HCT116 (cell line): Measurements from ENCODE around the gene SERPINB13. TPM values are rescaled to one million over a fixed set of nuclear protein-coding genes. Genes with fewer than 3 reads are reported as not detected.

Experiments used
- ATAC-seq: fragments of 200-7000 bp; cut with Tn5 transposase; 2 replicates; pipeline ENCODE4 v1.9.1; 2020; ENCODE audit warnings: mild to moderate bottlenecking, moderate library complexity
- BruUV-seq: library from RNA; stranded (reverse); fragments of 400-500 nt; replicated peaks from 2 replicates; lab custom pipeline; 2021; lab: Mats Ljungman, UMichigan
- CTCF ChIA-PET: fragments of 300-600 bp; sonication (Branson Sonifier 250); formaldehyde crosslinking; loops from one replicate; lab custom pipeline; 2021; ENCODE audit warnings: antibody characterized with exemption; lab: Charles Lee
- POLR2A ChIA-PET: fragments of 300-600, 350-600 bp; sonication (Branson Sonifier 250); formaldehyde crosslinking; loops from one replicate; lab custom pipeline; 2021; ENCODE audit warnings: antibody characterized with exemption; lab: Charles Lee
- RAD21 ChIA-PET, 2 experiments: fragments of 300-600 bp; sonication (Branson Sonifier 250); formaldehyde crosslinking; loops; one replicate each; lab custom pipeline; 2023; ENCODE audit warnings: low total read pairs in 2 of 2; ENCODE audit not compliant: uncharacterized antibody in 2 of 2, unreplicated experiment in 2 of 2, low non-redundant PET in 1 of 2; lab: Charles Lee
- DNase-seq: peaks from one replicate; pipeline ENCODE4 v3.0.0-alpha.2; 2010; ENCODE audit warnings: low read depth, low spot score
- H2AFZ ChIP-seq: fragments of 200-600 bp; shearing (Covaris generic), sonication (generic); 2 replicates; pipeline ENCODE4 v1.6.1; 2017; ENCODE audit warnings: low read depth, mixed run types, mixed read lengths, antibody characterized with exemption, low read length; ENCODE audit not compliant: poor library complexity, severe bottlenecking
- H3K27ac ChIP-seq: 2 replicates; pipeline ENCODE4 v1.5.1; 2012; ENCODE audit warnings: low read depth, low read length
- H3K27me3 ChIP-seq: fragments of 200-600 bp; sonication (generic); 2 replicates; pipeline ENCODE4 v1.6.1; 2016; ENCODE audit warnings: mixed run types, low read length, mixed read lengths; ENCODE audit not compliant: insufficient read depth
- H3K36me3 ChIP-seq, 2 experiments: fragments of 200-500 bp in 1 of 2; fragments of 200-600 bp in 1 of 2; sonication (Bioruptor generic) in 1 of 2; sonication (generic) in 1 of 2; 2 replicates each; pipeline versions ENCODE4 v1.5.1 to v1.6.1; 2014 to 2016; ENCODE audit warnings: low read length in 2 of 2, inconsistent platforms in 1 of 2, mixed read lengths in 1 of 2, mixed run types in 1 of 2; ENCODE audit not compliant: insufficient read depth in 2 of 2, control insufficient read depth in 1 of 2
- H3K4me1 ChIP-seq, 2 experiments: fragments of 200-600 bp in 1 of 2; sonication (generic) in 1 of 2; 2 replicates each; pipeline versions ENCODE4 v1.5.1 to v1.6.1; 2012 to 2017; ENCODE audit warnings: low read length in 2 of 2, inconsistent platforms in 1 of 2, mild to moderate bottlenecking in 1 of 2, mixed read lengths in 1 of 2, mixed run types in 1 of 2, moderate library complexity in 1 of 2; ENCODE audit not compliant: insufficient read depth in 2 of 2, control insufficient read depth in 1 of 2
- H3K4me2 ChIP-seq: fragments of 200-600 bp; sonication (generic); 2 replicates; pipeline ENCODE4 v1.6.1; 2017; ENCODE audit warnings: mixed run types, low read length, mixed read lengths
- H3K4me3 ChIP-seq, 2 experiments: fragments of 200-600 bp in 1 of 2; sonication (generic) in 1 of 2; replicated peaks in 1 of 2; 2 replicates each; pipeline ENCODE4 v1.5.1; 2011 to 2016; ENCODE audit warnings: low read length in 2 of 2, control low read depth in 1 of 2, low read depth in 1 of 2, mild to moderate bottlenecking in 1 of 2, mixed read lengths in 1 of 2, mixed run types in 1 of 2
- H3K79me2 ChIP-seq: fragments of 200-600 bp; sonication (generic); 2 replicates; pipeline ENCODE4 v1.6.1; 2017; ENCODE audit warnings: mild to moderate bottlenecking, mixed run types, low read length, moderate library complexity, mixed read lengths; ENCODE audit not compliant: insufficient read depth
- H3K9ac ChIP-seq: fragments of 200-600 bp; sonication (generic); 2 replicates; pipeline ENCODE4 v1.6.1; 2016; ENCODE audit warnings: low read length, mixed read lengths
- H3K9me2 ChIP-seq: fragments of 200-600 bp; sonication (generic), shearing (Covaris generic); 2 replicates; pipeline ENCODE4 v1.6.1; 2017; ENCODE audit warnings: mixed run types, mild to moderate bottlenecking, moderate library complexity; ENCODE audit not compliant: insufficient read depth
- H3K9me3 ChIP-seq, 2 experiments: fragments of 200-500 bp in 1 of 2; fragments of 200-600 bp in 1 of 2; sonication (Bioruptor generic) in 1 of 2; sonication (generic) in 1 of 2; 2 replicates each; pipeline ENCODE4 v1.6.1; 2014 to 2017; ENCODE audit warnings: low read length in 2 of 2, mixed read lengths in 2 of 2, inconsistent platforms in 1 of 2, low read depth in 1 of 2, mild to moderate bottlenecking in 1 of 2, mixed run types in 1 of 2, moderate library complexity in 1 of 2; ENCODE audit not compliant: control insufficient read depth in 1 of 2, insufficient read depth in 1 of 2
- H4K20me1 ChIP-seq: fragments of 200-600 bp; sonication (generic), shearing (Covaris generic); 2 replicates; pipeline ENCODE4 v1.6.1; 2017; ENCODE audit warnings: mixed run types, mild to moderate bottlenecking, moderate library complexity; ENCODE audit not compliant: insufficient read depth
- CBX3 ChIP-seq: IDR thresholded peaks from 2 replicates; pipeline ENCODE4 v1.6.1; 2012; ENCODE audit warnings: low read depth
- CEBPB ChIP-seq: IDR thresholded peaks from 2 replicates; pipeline ENCODE4 v1.6.1; 2012; ENCODE audit warnings: low read depth
- CTCF ChIP-seq, 3 experiments: fragments of 200-600 bp in 1 of 3; sonication (generic) in 1 of 3; IDR thresholded peaks in 2 of 3; conservative IDR thresholded peaks in 1 of 3; 2 replicates each; pipeline ENCODE4 v1.5.1; 2012 to 2017; ENCODE audit warnings: low read depth in 2 of 3, low read length in 2 of 3, antibody characterized with exemption in 1 of 3, borderline replicate concordance in 1 of 3, control low read depth in 1 of 3, mild to moderate bottlenecking in 1 of 3, mixed read lengths in 1 of 3, mixed run types in 1 of 3, moderate library complexity in 1 of 3; ENCODE audit not compliant: insufficient read depth in 1 of 3
- EGR1 ChIP-seq: IDR thresholded peaks from 2 replicates; pipeline ENCODE4 v1.6.1; 2012; ENCODE audit warnings: low read depth
- ELF1 ChIP-seq: IDR thresholded peaks from 2 replicates; pipeline ENCODE4 v1.6.1; 2012; ENCODE audit warnings: low read depth, borderline replicate concordance
- EZH2 ChIP-seq: fragments of 200-600 bp; sonication (generic); IDR thresholded peaks from 2 replicates; pipeline ENCODE4 v1.6.1; 2017; ENCODE audit warnings: antibody characterized with exemption, mixed run types
- EZH2phosphoT487 ChIP-seq: fragments of 200-600 bp; IDR thresholded peaks from 2 replicates; pipeline ENCODE4 v1.6.1; 2018; ENCODE audit warnings: antibody characterized with exemption, borderline replicate concordance
- FOSL1 ChIP-seq: IDR thresholded peaks from 2 replicates; pipeline ENCODE4 v1.6.1; 2012; ENCODE audit warnings: low read depth
- JUND ChIP-seq: IDR thresholded peaks from 2 replicates; pipeline ENCODE4 v1.6.1; 2012
- POLR2A ChIP-seq: IDR thresholded peaks from 2 replicates; pipeline ENCODE4 v1.7.0; 2011; ENCODE audit warnings: borderline replicate concordance; ENCODE audit not compliant: insufficient read depth, insufficient read length; ENCODE audit errors: extremely low read depth
- POLR2AphosphoS5 ChIP-seq: IDR thresholded peaks from 2 replicates; pipeline ENCODE4 v1.6.1; 2011; ENCODE audit warnings: mild to moderate bottlenecking, low read depth, low read length, moderate library complexity
- RAD21 ChIP-seq: IDR thresholded peaks from 2 replicates; pipeline ENCODE4 v1.6.1; 2012; ENCODE audit warnings: low read depth, mild to moderate bottlenecking
- SRF ChIP-seq: IDR thresholded peaks from 2 replicates; pipeline ENCODE4 v1.6.1; 2012; ENCODE audit warnings: low read depth
- TCF7L2 ChIP-seq: IDR thresholded peaks from 2 replicates; pipeline ENCODE4 v1.7.0; 2011; ENCODE audit warnings: borderline replicate concordance, inconsistent platforms; ENCODE audit not compliant: insufficient read depth, insufficient read length; ENCODE audit errors: extremely low read depth
- ZFX ChIP-seq: fragments of 450-650 bp; IDR thresholded peaks from 2 replicates; pipeline ENCODE4 v1.6.1; 2017
- ZNF274 ChIP-seq: fragments of 200-500 bp; sonication (Bioruptor generic); IDR thresholded peaks from 2 replicates; pipeline ENCODE4 v1.6.1; 2014; ENCODE audit warnings: mild to moderate bottlenecking, low read depth, low read length, inconsistent platforms
- intact Hi-C: fragments of 100-400 bp; cut with micrococcal nuclease; formaldehyde crosslinking; loops from 2 replicates; pipeline ENCODE4 v1.10.0; 2022
- total RNA-seq: library from RNA; stranded (reverse); gene quantifications from one replicate; pipeline ENCODE4 v1.2.1, GENCODE V29; 2021; ENCODE audit not compliant: unreplicated experiment
- TF ChIP-seq, protein P1 (sequence below): IDR thresholded peaks from 2 replicates; pipeline ENCODE4 v1.6.1; 2011; ENCODE audit warnings: mild to moderate bottlenecking, low read length, moderate library complexity; ENCODE audit not compliant: insufficient replicate concordance; ENCODE audit errors: extremely low read depth

The SERPINB13 gene
- total RNA-seq, 1 experiment from 2014 or later: 0.07 TPM

GRCh38 chr18:63586431-63586830, 712 bp upstream of the SERPINB13 start:
- Histone ChIP-seq H3K9ac (no peak overlapping the region), H3K27ac (no peak overlapping the region), H3K79me2 (no peaks in the 10 kb centered on the region), H4K20me1 (no peaks in the 10 kb centered on the region), H3K9me2 (no peaks in the 10 kb centered on the region), H3K4me1 (peaks cover 0 to 6% of the 10 kb centered on the region in 2 experiments; a peak in 1 of 4 replicates), H3K9me3 (no peaks in the 10 kb centered on the region), H3K4me3 (no peak overlapping the region), H3K4me2 (no peak overlapping the region), H2AFZ (no peak overlapping the region), H3K36me3 (no peaks in the 10 kb centered on the region), H3K27me3 (no peaks in the 10 kb centered on the region)
- RAD21 ChIA-PET: no interaction called here
- POLR2A ChIA-PET: no interaction called here
- intact Hi-C loops: no loop called here
- CTCF ChIA-PET: no interaction called here
- no peak for ATAC-seq
- BruUV-seq: no TSS peak
- no peak for TF ChIP-seq TCF7L2
- no peak for TF ChIP-seq ELF1
- TF ChIP-seq FOSL1: no peak
- no peak for TF ChIP-seq EGR1
- TF ChIP-seq CBX3: no peak
- no peak for TF ChIP-seq POLR2A
- no peak for TF ChIP-seq CTCF (IDR thresholded peaks at IDR 0.05 in 2 of 3, conservative IDR thresholded peaks at IDR 0.05 in 1 of 3; ENCODE audit: borderline replicate concordance in 1 of 3, insufficient read depth in 1 of 3, low read depth in 2 of 3, low read length in 2 of 3)
- TF ChIP-seq ZFX: no peak
- TF ChIP-seq EZH2: no peak
- no peak for TF ChIP-seq CEBPB
- no peak for TF ChIP-seq SRF
- no peak for TF ChIP-seq ZNF274
- TF ChIP-seq POLR2AphosphoS5: no peak
- no peak for TF ChIP-seq RAD21
- TF ChIP-seq, protein P1, sequence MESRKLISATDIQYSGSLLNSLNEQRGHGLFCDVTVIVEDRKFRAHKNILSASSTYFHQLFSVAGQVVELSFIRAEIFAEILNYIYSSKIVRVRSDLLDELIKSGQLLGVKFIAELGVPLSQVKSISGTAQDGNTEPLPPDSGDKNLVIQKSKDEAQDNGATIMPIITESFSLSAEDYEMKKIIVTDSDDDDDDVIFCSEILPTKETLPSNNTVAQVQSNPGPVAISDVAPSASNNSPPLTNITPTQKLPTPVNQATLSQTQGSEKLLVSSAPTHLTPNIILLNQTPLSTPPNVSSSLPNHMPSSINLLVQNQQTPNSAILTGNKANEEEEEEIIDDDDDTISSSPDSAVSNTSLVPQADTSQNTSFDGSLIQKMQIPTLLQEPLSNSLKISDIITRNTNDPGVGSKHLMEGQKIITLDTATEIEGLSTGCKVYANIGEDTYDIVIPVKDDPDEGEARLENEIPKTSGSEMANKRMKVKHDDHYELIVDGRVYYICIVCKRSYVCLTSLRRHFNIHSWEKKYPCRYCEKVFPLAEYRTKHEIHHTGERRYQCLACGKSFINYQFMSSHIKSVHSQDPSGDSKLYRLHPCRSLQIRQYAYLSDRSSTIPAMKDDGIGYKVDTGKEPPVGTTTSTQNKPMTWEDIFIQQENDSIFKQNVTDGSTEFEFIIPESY: no peak
- TF ChIP-seq EZH2phosphoT487: no peak
- TF ChIP-seq JUND: no peak
- no peak for DNase-seq
